A549 (cell line): ENCODE results near the gene CDK10. TPM values are rescaled to one million over a fixed set of nuclear protein-coding genes. Genes with fewer than 3 reads are reported as not detected.

ENCODE experiments used
- ATAC-seq, 2 experiments: fragments of 200-7000 bp in 1 of 2; fragments of >200 bp in 1 of 2; cut with Nextera tagmentation in 1 of 2; cut with Tn5 transposase in 1 of 2; 3 replicates each; pipeline versions ENCODE4 v1.8.0 to v1.9.1; 2018 to 2020; ENCODE audit warnings: mild to moderate bottlenecking in 1 of 2, moderate library complexity in 1 of 2
- CTCF ChIA-PET: fragments of 300-600 bp; sonication (Branson Sonifier 250); formaldehyde crosslinking; extraction: SDS; loops from one replicate; lab custom pipeline; 2021; ENCODE audit warnings: antibody characterized with exemption, inconsistent platforms; lab: Yijun Ruan, JAX
- POLR2A ChIA-PET: fragments of 350-600 bp; formaldehyde crosslinking; extraction: SDS; loops from one replicate; lab custom pipeline; 2021; ENCODE audit warnings: antibody characterized with exemption, inconsistent platforms; lab: Yijun Ruan, JAX
- DNase-seq, 2 experiments: peaks; one replicate each; pipeline versions ENCODE4 v3.0.0 to v3.0.0-alpha.2; 2011 to 2016; ENCODE audit warnings: low read depth in 1 of 2, low spot score in 1 of 2
- FAIRE-seq: peaks from 2 replicates; lab custom pipeline; 2011; peaks lifted over from hg19 to GRCh38; lab: Jason Lieb, UNC
- H3K27ac ChIP-seq, 2 experiments: fragments of >200 bp; sonication (Bioruptor Twin); formaldehyde crosslinking; 3 replicates each; pipeline ENCODE4 v1.5.1; 2016 to 2017
- H3K4me1 ChIP-seq: fragments of >200 bp; sonication (Bioruptor Twin); formaldehyde crosslinking; 3 replicates; pipeline ENCODE4 v1.6.1; 2016
- H3K4me2 ChIP-seq: fragments of >200 bp; sonication (Bioruptor Twin); formaldehyde crosslinking; 3 replicates; pipeline ENCODE4 v1.6.1; 2016
- H3K4me3 ChIP-seq: fragments of >200 bp; sonication (Bioruptor Twin); formaldehyde crosslinking; 3 replicates; pipeline ENCODE4 v1.5.1; 2016
- H3K9me3 ChIP-seq: fragments of >200 bp; sonication (Bioruptor Twin); formaldehyde crosslinking; 3 replicates; pipeline ENCODE4 v1.6.1; 2016
- BHLHE40 ChIP-seq: IDR thresholded peaks from 2 replicates; pipeline ENCODE4 v1.6.1; 2012; ENCODE audit warnings: low read depth, low read length, inconsistent platforms
- EP300 ChIP-seq, 2 experiments: fragments of >200 bp; sonication (Bioruptor Twin); formaldehyde crosslinking; IDR thresholded peaks; 2 replicates in 1 of 2; 3 replicates in 1 of 2; pipeline ENCODE4 v1.6.1; 2016 to 2017
- ESRRA ChIP-seq: fragments of 150-350 bp; IDR thresholded peaks from 2 replicates; pipeline ENCODE4 v1.6.1; 2014; ENCODE audit warnings: mild to moderate bottlenecking, low read length, borderline replicate concordance
- FOSL2 ChIP-seq, 2 experiments: fragments of 450-650 bp in 1 of 2; fragments of >200 bp in 1 of 2; sonication (Bioruptor Twin) in 1 of 2; formaldehyde crosslinking; IDR thresholded peaks; 2 replicates each; pipeline versions ENCODE4 v1.5.0 to v1.6.1; 2016 to 2020; ENCODE audit warnings: mild to moderate bottlenecking in 1 of 2, moderate library complexity in 1 of 2
- HDAC2 ChIP-seq: fragments of 200-600 bp; sonication (generic); IDR thresholded peaks from 2 replicates; pipeline ENCODE4 v1.6.1; 2016
- HEYL ChIP-seq: fragments of 250-450 bp; sonication (Bioruptor Pico); IDR thresholded peaks from 2 replicates; pipeline ENCODE4 v1.8.0; 2021; ENCODE audit warnings: mild to moderate bottlenecking, moderate library complexity
- HOXB5 ChIP-seq: fragments of 250-450 bp; sonication (Bioruptor Pico); IDR thresholded peaks from 2 replicates; pipeline ENCODE4 v1.5.0; 2020; ENCODE audit warnings: mild to moderate bottlenecking, moderate library complexity
- JUN ChIP-seq, 2 experiments: fragments of >200 bp; sonication (Bioruptor Twin); formaldehyde crosslinking; IDR thresholded peaks; 2 replicates in 1 of 2; 3 replicates in 1 of 2; pipeline ENCODE4 v1.6.1; 2016 to 2017
- KDM5A ChIP-seq: fragments of 200-600 bp; sonication (generic); IDR thresholded peaks from 2 replicates; pipeline ENCODE4 v1.6.1; 2016; ENCODE audit warnings: antibody characterized with exemption, mild to moderate bottlenecking
- MYC ChIP-seq: IDR thresholded peaks from 2 replicates; pipeline ENCODE4 v1.6.1; 2012; ENCODE audit warnings: mild to moderate bottlenecking, inconsistent platforms, low read length, improper control_type of control experiment, borderline replicate concordance
- NPAS2 ChIP-seq: fragments of 250-450 bp; sonication (Bioruptor Pico); IDR thresholded peaks from 2 replicates; pipeline ENCODE4 v1.8.0; 2022; ENCODE audit warnings: mild to moderate bottlenecking, moderate library complexity, borderline replicate concordance
- PHF8 ChIP-seq: fragments of 200-600 bp; sonication (generic); IDR thresholded peaks from 2 replicates; pipeline ENCODE4 v1.6.1; 2016; ENCODE audit warnings: low read depth, mild to moderate bottlenecking, antibody characterized with exemption, moderate library complexity, borderline replicate concordance
- POLR2A ChIP-seq: IDR thresholded peaks from 2 replicates; pipeline ENCODE4 v1.6.1; 2012; ENCODE audit warnings: mild to moderate bottlenecking, low read length
- POLR2AphosphoS2 ChIP-seq: conservative IDR thresholded peaks from 2 replicates; pipeline ENCODE4 v1.6.1; 2012; ENCODE audit warnings: low read length, improper control_type of control experiment, inconsistent platforms
- RAD21 ChIP-seq, 2 experiments: fragments of >200 bp in 1 of 2; sonication (Bioruptor Twin) in 1 of 2; formaldehyde crosslinking in 1 of 2; IDR thresholded peaks in 1 of 2; conservative IDR thresholded peaks in 1 of 2; 2 replicates in 1 of 2; 3 replicates in 1 of 2; pipeline ENCODE4 v1.6.1; 2012 to 2018; ENCODE audit warnings: inconsistent platforms in 1 of 2
- RARB ChIP-seq: fragments of 250-450 bp; sonication (Bioruptor Pico); IDR thresholded peaks from 2 replicates; pipeline ENCODE4 v1.8.0; 2021; ENCODE audit warnings: mild to moderate bottlenecking, moderate library complexity
- RCOR1 ChIP-seq: fragments of 150-350 bp; IDR thresholded peaks from 2 replicates; pipeline ENCODE4 v1.6.1; 2014; ENCODE audit warnings: antibody characterized with exemption, low read length, low read depth
- TFCP2L1 ChIP-seq: fragments of 250-450 bp; sonication (Bioruptor Pico); IDR thresholded peaks from 2 replicates; pipeline ENCODE4 v1.5.0; 2021; ENCODE audit warnings: mild to moderate bottlenecking
- WGBS: methylation state at CpG from one replicate; pipeline ENCODE4 v1.1.6; 2017; ENCODE audit errors: missing lambda C conversion rate; 5-methylcytosine and 5-hydroxymethylcytosine counted together
- polyA plus RNA-seq, 4 experiments: library from polyadenylated mRNA; depleted of rRNA in 3 of 4; stranded (reverse); fragments of >200 nt; fragmentation: RNase III in 1 of 4; extraction: RNeasy Plus Mini Kit Qiagen cat#74134 plus additional on column Dnase treatment in 1 of 4; gene quantifications; 2 replicates in 3 of 4; 3 replicates in 1 of 4; pipeline ENCODE4 v1.2.3, GENCODE V29; 2011 to 2017
- TF ChIP-seq, protein P1 (sequence below): fragments of >200 bp; sonication (Bioruptor Twin); formaldehyde crosslinking; IDR thresholded peaks from 2 replicates; pipeline ENCODE4 v1.6.1; 2016
- TF ChIP-seq, protein P2 (sequence below): fragments of 450-650 bp; IDR thresholded peaks from 2 replicates; pipeline ENCODE4 v1.6.1; 2014; ENCODE audit warnings: antibody characterized with exemption
- TF ChIP-seq, protein P3 (sequence below): IDR thresholded peaks from 2 replicates; pipeline ENCODE4 v1.6.1; 2012
- TF ChIP-seq, protein P4 (sequence below): IDR thresholded peaks from 2 replicates; pipeline ENCODE4 v1.6.1; 2012
- TF ChIP-seq, protein P5 (sequence below): IDR thresholded peaks from 2 replicates; pipeline ENCODE4 v1.6.1; 2012; ENCODE audit warnings: low read depth, borderline replicate concordance

The CDK10 gene
- polyA plus RNA-seq, 2 of the 4 experiments (the other 2 are of a cell fraction) = 35.9 to 55.3 TPM

DNA sequence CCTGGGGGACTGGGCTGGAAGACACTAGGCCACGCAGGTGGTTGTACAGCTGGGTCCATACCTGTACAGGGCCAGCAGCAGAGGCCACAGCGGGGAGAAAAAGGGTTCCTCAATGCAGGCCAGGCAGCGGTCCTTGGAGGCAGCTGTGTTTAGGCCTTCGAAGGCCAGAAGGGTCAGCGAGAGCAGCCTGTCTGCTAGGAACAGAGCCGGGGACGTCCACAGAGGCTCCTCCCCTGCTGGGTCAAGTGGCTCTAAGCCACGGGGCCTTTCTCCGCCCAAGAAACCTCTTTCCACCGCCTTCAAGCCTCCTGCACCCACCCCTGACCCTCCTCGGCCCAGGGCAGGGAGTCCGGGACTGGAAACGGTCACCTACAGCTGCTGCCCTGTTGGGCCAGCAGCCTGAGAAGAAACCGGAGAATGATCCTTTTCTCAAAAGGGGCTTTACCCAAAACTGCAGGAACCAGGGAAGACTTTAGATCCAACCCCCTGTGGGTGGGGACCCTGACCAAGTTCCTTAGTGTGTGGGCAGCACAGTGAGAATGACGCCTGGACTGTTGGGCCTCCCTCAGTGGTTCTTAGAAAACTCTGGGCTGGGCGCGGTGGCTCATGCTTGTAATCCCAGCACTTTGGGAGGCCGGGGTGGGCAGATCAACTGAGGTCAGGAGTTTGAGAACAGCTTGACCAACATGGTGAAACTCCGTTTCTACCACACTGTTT is 23.4 kb downstream of the CDK10 start (continued):
- no peak for TF ChIP-seq POLR2AphosphoS2
- TF ChIP-seq, protein P1, sequence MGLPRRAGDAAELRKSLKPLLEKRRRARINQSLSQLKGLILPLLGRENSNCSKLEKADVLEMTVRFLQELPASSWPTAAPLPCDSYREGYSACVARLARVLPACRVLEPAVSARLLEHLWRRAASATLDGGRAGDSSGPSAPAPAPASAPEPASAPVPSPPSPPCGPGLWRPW = no peak
- TF ChIP-seq, all 56 proteins: peak for 0

DNA sequence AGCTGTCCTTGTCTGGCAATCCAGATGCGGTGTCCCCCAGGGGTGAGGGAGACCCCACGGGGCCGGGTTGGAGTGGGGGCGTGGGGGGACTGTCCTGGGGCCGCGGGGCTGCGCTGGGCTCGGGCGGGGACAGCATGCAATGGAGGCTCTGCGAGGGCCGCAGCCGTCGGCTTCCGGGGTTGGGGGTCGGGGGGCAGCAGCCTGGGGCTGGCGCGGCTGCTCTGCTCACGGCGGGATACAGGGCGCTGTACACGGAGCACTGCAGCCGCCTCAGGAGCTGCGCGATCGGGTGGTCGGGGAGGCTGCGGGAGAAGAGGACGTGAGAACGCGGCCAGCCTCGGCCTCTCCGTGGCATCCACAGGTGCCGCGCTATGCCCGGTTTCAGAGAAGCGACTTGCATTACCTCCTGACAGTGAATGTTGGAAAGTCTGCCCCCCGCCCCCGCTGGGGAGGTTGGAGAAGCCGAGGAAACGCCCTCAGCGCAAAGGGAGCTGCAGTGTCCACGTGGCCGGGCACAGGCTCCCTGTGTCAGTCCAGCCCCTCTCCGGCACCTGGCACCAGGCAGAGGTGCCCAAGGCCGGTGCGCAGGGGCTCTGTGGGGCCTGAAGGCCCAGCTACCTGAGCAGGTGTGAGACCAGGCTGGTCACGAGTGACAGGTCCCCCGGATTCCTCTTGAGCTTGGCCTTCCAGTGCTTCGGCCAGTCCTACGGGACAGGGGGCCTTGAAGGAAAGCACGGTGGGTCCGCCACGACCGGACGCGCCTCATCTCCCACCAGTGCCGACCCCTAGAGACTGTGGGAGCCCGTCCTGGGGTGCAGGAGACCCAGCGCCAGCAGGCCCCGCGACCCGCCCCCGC is 24.4 kb downstream of the CDK10 start:
- ATAC-seq (peak in 1 of 2 experiments; percentile 7; a peak in 3 of 6 replicates), FAIRE-seq (no peak), DNase-seq (no peak)
- ChIA-PET CTCF (interaction anchor here (0.9 to 9.5 kb wide), 5 partner anchors 8 to 150 kb away, joined by 3 to 70 read pairs (median 5); no protein-coding TSS in a partner anchor), POLR2A (no interaction called here)
- TF ChIP-seq EP300 (IDR thresholded peaks at IDR 0.05) (no peak), ESRRA (no peak), RARB (CRISPR knock-in tag) (no peak), KDM5A (no peak), RCOR1 (no peak), TFCP2L1 (no peak), NPAS2 (no peak), HEYL (CRISPR knock-in tag) (no peak), BHLHE40 (no peak), RAD21 (conservative IDR thresholded peaks at IDR 0.05 in 1 of 2, IDR thresholded peaks at IDR 0.05 in 1 of 2) (no peak)
- TF ChIP-seq, protein P1 = no peak
- 94% methylated on average over 38 of the region's 63 CpGs for WGBS
- Histone ChIP-seq H3K9me3 (peaks cover 3% of the 10 kb centered on the region; the same call in 1 of the 3 replicates), H3K4me3 (no peak overlapping the region), H3K27ac (peak overlapping the region in 1 of 2 experiments; percentile 89; a peak in 2 of 6 replicates), H3K4me2 (peak overlapping the region; percentile 90), H3K4me1 (peaks cover 9% of the 10 kb centered on the region; the same call in 2 of the 3 replicates)

DNA sequence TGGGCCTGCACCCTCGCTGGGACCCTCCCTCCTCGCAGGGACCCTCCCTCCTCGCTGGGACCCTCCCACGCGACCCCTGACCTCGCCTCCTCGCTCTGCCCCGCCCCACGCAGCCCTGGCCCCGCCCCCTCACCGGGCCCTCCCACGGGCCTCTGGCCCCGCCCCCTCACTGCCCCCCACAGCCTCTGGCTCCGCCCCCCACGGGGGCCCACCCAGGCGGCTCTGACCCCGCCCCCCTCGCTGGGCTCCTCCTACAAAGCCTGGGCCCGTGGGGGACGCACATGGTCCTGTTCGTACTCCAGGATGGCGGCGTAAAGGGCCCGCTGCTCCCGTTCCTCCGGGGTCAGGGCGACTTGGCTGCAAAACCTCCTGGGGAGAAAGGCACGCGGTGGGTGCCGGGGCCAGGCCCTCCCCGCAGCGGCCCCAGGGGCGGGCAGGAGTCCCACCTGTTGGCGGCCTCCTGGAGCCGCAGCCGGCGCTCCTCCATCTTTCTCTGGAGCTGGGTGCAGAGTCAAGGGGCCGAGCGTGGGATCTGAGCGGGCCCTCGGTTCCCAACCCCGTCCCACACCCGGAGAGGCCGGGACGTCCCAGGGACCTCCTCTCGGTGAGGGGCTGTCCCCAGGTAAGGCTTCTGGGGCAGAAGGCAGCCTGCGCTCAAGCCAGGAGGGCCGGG is 25.2 kb downstream of the CDK10 start:
- Histone ChIP-seq H3K27ac (peak overlapping the region; percentile 86 to 89), H3K4me1 (peaks cover 9% of the 10 kb centered on the region; the same call in 2 of the 3 replicates), H3K4me3 (peak overlapping the region; percentile 87), H3K9me3 (peaks cover 3% of the 10 kb centered on the region; the same call in 1 of the 3 replicates)
- POLR2A ChIA-PET = interaction anchor here (1.2 to 1.6 kb wide), 2 partner anchors 10 to 25 kb away, joined by 6 read pairs; partner anchors contain the start of genes CDK10 and SPATA2L
- FAIRE-seq (no peak), DNase-seq (peak; percentile 81 to 94), ATAC-seq (peak; percentile 57 to 82)
- CTCF ChIA-PET = interaction anchor here (0.9 to 9.5 kb wide), 7 partner anchors 9 to 149 kb away, joined by 3 to 70 read pairs (median 5); no protein-coding TSS in a partner anchor
- WGBS = 0% methylated on average over 2 of the region's 48 CpGs
- TF ChIP-seq PHF8 = peak; percentile 68; the same call in 1 of the 2 replicates
- TF ChIP-seq HOXB5 = 0 out of 2 replicates have a peak, but pooled peaks have one; percentile 42
- no peak for TF ChIP-seq HDAC2
- TF ChIP-seq, protein P2, sequence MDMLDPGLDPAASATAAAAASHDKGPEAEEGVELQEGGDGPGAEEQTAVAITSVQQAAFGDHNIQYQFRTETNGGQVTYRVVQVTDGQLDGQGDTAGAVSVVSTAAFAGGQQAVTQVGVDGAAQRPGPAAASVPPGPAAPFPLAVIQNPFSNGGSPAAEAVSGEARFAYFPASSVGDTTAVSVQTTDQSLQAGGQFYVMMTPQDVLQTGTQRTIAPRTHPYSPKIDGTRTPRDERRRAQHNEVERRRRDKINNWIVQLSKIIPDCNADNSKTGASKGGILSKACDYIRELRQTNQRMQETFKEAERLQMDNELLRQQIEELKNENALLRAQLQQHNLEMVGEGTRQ = 0 out of 2 replicates have a peak, but pooled peaks have one; percentile 5
- TF ChIP-seq POLR2A = peak; percentile 81
- no peak for TF ChIP-seq FOSL2 (IDR thresholded peaks at IDR 0.05)
- TF ChIP-seq FOSL2 (CRISPR knock-in tag; IDR thresholded peaks at IDR 0.05) = no peak
- TF ChIP-seq, protein P3, sequence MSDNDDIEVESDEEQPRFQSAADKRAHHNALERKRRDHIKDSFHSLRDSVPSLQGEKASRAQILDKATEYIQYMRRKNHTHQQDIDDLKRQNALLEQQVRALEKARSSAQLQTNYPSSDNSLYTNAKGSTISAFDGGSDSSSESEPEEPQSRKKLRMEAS = peak; percentile 95
- no peak for TF ChIP-seq KDM5A
- TF ChIP-seq TFCP2L1 = 0 out of 2 replicates have a peak, but pooled peaks have one; percentile 68
- peak; percentile 86; the same call in 1 of the 2 replicates for TF ChIP-seq MYC
- peak in 1 of 2 experiments; percentile 80; a peak in 3 of 5 replicates for TF ChIP-seq JUN (IDR thresholded peaks at IDR 0.05)
- TF ChIP-seq, protein P4, sequence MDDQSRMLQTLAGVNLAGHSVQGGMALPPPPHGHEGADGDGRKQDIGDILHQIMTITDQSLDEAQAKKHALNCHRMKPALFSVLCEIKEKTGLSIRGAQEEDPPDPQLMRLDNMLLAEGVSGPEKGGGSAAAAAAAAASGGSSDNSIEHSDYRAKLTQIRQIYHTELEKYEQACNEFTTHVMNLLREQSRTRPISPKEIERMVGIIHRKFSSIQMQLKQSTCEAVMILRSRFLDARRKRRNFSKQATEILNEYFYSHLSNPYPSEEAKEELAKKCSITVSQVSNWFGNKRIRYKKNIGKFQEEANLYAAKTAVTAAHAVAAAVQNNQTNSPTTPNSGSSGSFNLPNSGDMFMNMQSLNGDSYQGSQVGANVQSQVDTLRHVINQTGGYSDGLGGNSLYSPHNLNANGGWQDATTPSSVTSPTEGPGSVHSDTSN = 0 out of 2 replicates have a peak, but pooled peaks have one; percentile 29
- TF ChIP-seq, protein P5, sequence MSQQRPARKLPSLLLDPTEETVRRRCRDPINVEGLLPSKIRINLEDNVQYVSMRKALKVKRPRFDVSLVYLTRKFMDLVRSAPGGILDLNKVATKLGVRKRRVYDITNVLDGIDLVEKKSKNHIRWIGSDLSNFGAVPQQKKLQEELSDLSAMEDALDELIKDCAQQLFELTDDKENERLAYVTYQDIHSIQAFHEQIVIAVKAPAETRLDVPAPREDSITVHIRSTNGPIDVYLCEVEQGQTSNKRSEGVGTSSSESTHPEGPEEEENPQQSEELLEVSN = peak; percentile 49; the same call in 1 of the 2 replicates
- TF ChIP-seq, all 56 proteins: peak for 10
- peak overlapping the region; percentile 90 for H3K4me2 ChIP-seq
